Heart left ventricle (tissue), 16 donors: ENCODE measurements around the gene SPA17. TPM values are rescaled to one million over a fixed set of nuclear protein-coding genes. Genes with fewer than 3 reads are reported as not detected.

Experiments used
- ATAC-seq, 4 donors: fragments of 200-7000 bp; cut with Tn5 transposase; one replicate each; pipeline ENCODE4 v1.9.1; 2020 to 2022; ENCODE audit warnings: moderate library complexity in 4 of 4, mild to moderate bottlenecking in 3 of 4, moderate number of reproducible peaks in 1 of 4
- DNase-seq, 5 donors: peaks; one replicate each; pipeline ENCODE4 v3.0.0-alpha.2; 2020
- H3K27ac ChIP-seq, 12 donors: fragments of 200-600 bp; sonication (generic) in 4 of 12; one replicate each; pipeline versions ENCODE4 v1.5.0 to v1.8.0; 2016 to 2022; ENCODE audit warnings: mild to moderate bottlenecking in 2 of 12
- H3K27me3 ChIP-seq, 9 donors: fragments of 200-600 bp; sonication (generic) in 2 of 9; one replicate each; pipeline versions ENCODE4 v1.5.1 to v1.8.0; 2016 to 2022; ENCODE audit warnings: mild to moderate bottlenecking in 3 of 9
- H3K36me3 ChIP-seq, 9 donors: fragments of 200-600 bp; sonication (generic) in 2 of 9; one replicate each; pipeline versions ENCODE4 v1.5.0 to v1.8.0; 2018 to 2022; ENCODE audit warnings: mild to moderate bottlenecking in 2 of 9
- H3K4me1 ChIP-seq, 12 donors: fragments of 200-600 bp; sonication (generic) in 4 of 12; one replicate each; pipeline versions ENCODE4 v1.5.0 to v1.8.0; 2016 to 2022; ENCODE audit warnings: mild to moderate bottlenecking in 3 of 12
- H3K4me3 ChIP-seq, 12 donors: fragments of 200-600 bp; sonication (generic) in 4 of 12; one replicate each; pipeline versions ENCODE4 v1.5.0 to v1.8.0; 2017 to 2022; ENCODE audit warnings: mild to moderate bottlenecking in 9 of 12, moderate library complexity in 4 of 12
- H3K9me3 ChIP-seq, 12 donors: fragments of 200-600 bp; sonication (generic) in 4 of 12; one replicate each; pipeline versions ENCODE4 v1.5.0 to v1.8.0; 2016 to 2022; ENCODE audit warnings: mild to moderate bottlenecking in 1 of 12
- CTCF ChIP-seq, 12 donors: fragments of 200-600 bp; sonication (generic) in 4 of 12; IDR thresholded peaks; one replicate each; pipeline versions ENCODE4 v1.5.0 to v1.8.0; 2018 to 2022; ENCODE audit warnings: antibody characterized with exemption in 12 of 12, mild to moderate bottlenecking in 5 of 12
- POLR2A ChIP-seq, 2 donors: fragments of 450-650 bp; IDR thresholded peaks; one replicate each; pipeline ENCODE4 v1.6.1; 2017; ENCODE audit warnings: antibody characterized with exemption in 2 of 2, mild to moderate bottlenecking in 2 of 2, moderate library complexity in 2 of 2
- WGBS, 4 donors: extraction: QIAGEN DNeasy Blood & Tissue Kit in 2 of 4; methylation state at CpG; one replicate each; pipeline versions ENCODE4 v1.1.5 to v1.1.7; 2013 to 2018; 5-methylcytosine and 5-hydroxymethylcytosine counted together
- intact Hi-C, 10 donors: fragments of 100-400 bp; cut with DNase I; formaldehyde crosslinking; loops; one replicate each; pipeline versions ENCODE4 v1.11.1 to v1.14.2; 2022
- polyA plus RNA-seq, 2 donors: library from polyadenylated mRNA; stranded (reverse); fragments of 200-250 nt; gene quantifications; one replicate each; pipeline ENCODE4 v1.2.3, GENCODE V29; 2013
- total RNA-seq, 9 donors: library from RNA; depleted of rRNA in 2 of 9; stranded (reverse); fragments of >200 nt in 2 of 9; fragmentation: NEBNext Ultra II Directional in 3 of 9; extraction: Animal tissue kit (Norgen Biotek cat#: 25700) in 3 of 9; gene quantifications; one replicate each; pipeline versions ENCODE4 v1.1.0 to v1.2.4, GENCODE V29; 2016 to 2023
- donor health status: ischemic (EF 13 %, LVEDD 7.1; RV severe dilation, severe dysfunction).
- donor health status: healthy with polysubstance abuse.
- donor health status: DM: no; HTN: yes; CAD: no.
- donor health status: DM: no; HTN: no; CAD: no.
- donor health status: ischemic (EF 25% LVEDD 6.9; RV normal size, moderate dysfunction).
- donor health status: ischemic (EF 25% LVEDD 5.7; RV mildly dilated, moderate dysfunction).
- donor health status: healthy.
- donor health status: DM: yes; HTN: yes; CAD: no.
- donor health status: ischemic (EF 35%, LVEDD 5.7; RV mildly dilated, moderate dysfunction).
- donor health status: nonischemic (EF 11% LVEDD 7.7; RV severe dilation, severe dysfunction).
- donor health status: DM: yes; HTN: yes; CAD: no.
- donor health status: PGD.
- donor health status: ischemic (EF 29% LVEDD 5.4; RV normal size, mild dysfunction).
- donor health status: nonischemic (EF 23%, LVEDD 6.1; RV moderate dilation, normal function).

Gene SPA17
- total and polyA plus RNA-seq, 11 donors, result 1.3 to 5.6 (median 3.0) TPM

GRCh38 chr11:124629961-124630360 is 43.7 kb upstream of the SPA17 start:
- intact Hi-C loops, result loop anchor here in 1 of 10 donors (10.0 kb wide), 1 partner anchor 485 kb away; the partner anchor contains the start of gene TMEM218
- DNase-seq (no peak), ATAC-seq (no peak)
- TF ChIP-seq CTCF (IDR thresholded peaks at IDR 0.05), result no peak
- no peak for TF ChIP-seq POLR2A (IDR thresholded peaks at IDR 0.05)
- H3K27ac ChIP-seq, result no peak overlapping the region
- no peaks in the 10 kb centered on the region for H3K9me3 ChIP-seq
- H3K4me1 ChIP-seq, result peaks cover 0 to 11% (median under 1%) of the 10 kb centered on the region in 12 donors
- 87 to 89% (median 88%) methylated on average over 4 of the region's 4 CpGs for whole genome bisulfite sequencing, 4 donors
- no peaks in the 10 kb centered on the region for H3K27me3 ChIP-seq
- H3K36me3 ChIP-seq, result peaks cover 2 to 100% (median 96%) of the 10 kb centered on the region in 9 donors
- H3K4me3 ChIP-seq, result no peak overlapping the region

GRCh38 chr11:124633355-124633754 is 40.3 kb upstream of the SPA17 start:
- DNase-seq, result no peak
- ATAC-seq, result no peak
- no peak for TF ChIP-seq POLR2A (IDR thresholded peaks at IDR 0.05)
- peak in 2 of 12 donors; percentile 15 to 16 for TF ChIP-seq CTCF (IDR thresholded peaks at IDR 0.05)
- intact Hi-C loops, result no loop called here
- Histone ChIP-seq H3K4me3 (no peak overlapping the region), H3K4me1 (no peaks in the 10 kb centered on the region), H3K27me3 (no peaks in the 10 kb centered on the region), H3K36me3 (peaks cover 2 to 100% (median 98%) of the 10 kb centered on the region in 9 donors), H3K27ac (no peak overlapping the region), H3K9me3 (no peaks in the 10 kb centered on the region)
- 86 to 97% (median 94%) methylated on average over 1 of the region's 1 CpG for WGBS, 4 donors

GRCh38 chr11:124635932-124636331 is 37.8 kb upstream of the SPA17 start:
- intact Hi-C loops, result no loop called here
- Histone ChIP-seq H3K27ac (no peak overlapping the region), H3K27me3 (no peaks in the 10 kb centered on the region), H3K4me1 (no peaks in the 10 kb centered on the region), H3K4me3 (no peak overlapping the region), H3K9me3 (no peaks in the 10 kb centered on the region), H3K36me3 (peaks cover 2 to 92% (median 86%) of the 10 kb centered on the region in 9 donors)
- DNase-seq (no peak), ATAC-seq (no peak)
- no peak for TF ChIP-seq CTCF (IDR thresholded peaks at IDR 0.05)
- no peak for TF ChIP-seq POLR2A (IDR thresholded peaks at IDR 0.05)
- 78 to 87% (median 82%) methylated on average over 3 of the region's 3 CpGs for WGBS, 4 donors

- Histone ChIP-seq H3K9me3 (no peaks in the 10 kb centered on the region), H3K36me3 (peaks cover 0 to 66% (median 60%) of the 10 kb centered on the region in 9 donors)
- intact Hi-C loops, result no loop called here
These were observed 35.2 kb upstream of the SPA17 start for GRCh38 chr11:124638500-124638899.

More at GRCh38 chr11:124638500-124638899, 35.2 kb upstream of the SPA17 start:
- TF ChIP-seq CTCF (IDR thresholded peaks at IDR 0.05) (no peak), POLR2A (IDR thresholded peaks at IDR 0.05) (no peak)
- H3K4me3 ChIP-seq, result no peak overlapping the region
- ATAC-seq (no peak), DNase-seq (no peak)
- WGBS, 4 donors, result 64 to 79% (median 68%) methylated on average over 3 of the region's 3 CpGs
- peaks cover 0 to under 1% (median 0%) of the 10 kb centered on the region in 12 donors for H3K4me1 ChIP-seq
- no peaks in the 10 kb centered on the region for H3K27me3 ChIP-seq
- no peak overlapping the region for H3K27ac ChIP-seq
